HL-60 (cell line): ENCODE measurements around the gene CDH3.

Experiments
- CTCF ChIP-seq: IDR thresholded peaks from one replicate; pipeline ENCODE4 v1.5.1; 2011; ENCODE audit warnings: low read length, control low read depth, inconsistent platforms; ENCODE audit not compliant: insufficient read depth
- GABPA ChIP-seq: IDR thresholded peaks from 2 replicates; pipeline ENCODE4 v1.6.1; 2012; ENCODE audit warnings: low read depth
- POLR2AphosphoS5 ChIP-seq: IDR thresholded peaks from 2 replicates; pipeline ENCODE4 v1.6.1; 2012; ENCODE audit warnings: low read depth
- REST ChIP-seq: IDR thresholded peaks from 2 replicates; pipeline ENCODE4 v1.6.1; 2012; ENCODE audit warnings: low read depth; ENCODE audit not compliant: insufficient replicate concordance

GRCh38 chr16:68744744-68745280, 99.7 kb downstream of the CDH3 start:
- TF ChIP-seq CTCF (no peak), GABPA (no peak), POLR2AphosphoS5 (no peak), REST (no peak)
